Stimulated activated CD8-positive, alpha-beta memory T cell treated with anti-CD3 and anti-CD28 coated beads, Interleukin-15, amount 100 ng/mL, for 48 hours (primary cell): ENCODE results near the gene KCNJ6.
A peak's percentile ranks its signal among the peaks of the same experiment; 100 is the strongest.
"Not testable (repeated sequence)": the region's sequence is repeated elsewhere in the genome, so short reads cannot be mapped to it uniquely, and the experiment has no call there.

Experiments
- DNase-seq, 2 donors: peaks; one replicate each; pipeline ENCODE4 v3.0.0-alpha.2; 2020; ENCODE audit warnings: low read depth in 2 of 2

Gene KCNJ6

GRCh38 chr21:37732927-37733326 lies 183.3 kb downstream of the KCNJ6 start:
- DNase-seq: no peak

GRCh38 chr21:37724201-37724600 lies 192.1 kb downstream of the KCNJ6 start:
- DNase-seq: no peak

- no peak for DNase-seq
Measured at GRCh38 chr21:37717534-37717933, 198.7 kb downstream of the KCNJ6 start.

- DNase-seq: not testable (repeated sequence)
Measured at GRCh38 chr21:37712569-37712934, 203.7 kb downstream of the KCNJ6 start.

- peak; percentile 3 to 16 for DNase-seq
Measured at GRCh38 chr21:37711836-37712568, 204.3 kb downstream of the KCNJ6 start.

- no peak for DNase-seq
Measured at GRCh38 chr21:37711286-37711829, 204.9 kb downstream of the KCNJ6 start.

GRCh38 chr21:37710546-37711285 lies 205.5 kb downstream of the KCNJ6 start:
- no peak for DNase-seq

- DNase-seq: no peak
Measured at GRCh38 chr21:37704751-37705150, 211.5 kb downstream of the KCNJ6 start.

GRCh38 chr21:37702241-37702640 lies 214.0 kb downstream of the KCNJ6 start:
- no peak for DNase-seq

GRCh38 chr21:37700641-37701202 lies 215.5 kb downstream of the KCNJ6 start:
- no peak for DNase-seq

GRCh38 chr21:37699024-37699775 lies 217.1 kb downstream of the KCNJ6 start:
- no peak for DNase-seq

GRCh38 chr21:37696936-37697335 lies 219.3 kb downstream of the KCNJ6 start:
- DNase-seq: no peak

- DNase-seq: no peak
Measured at GRCh38 chr21:37695111-37695510, 221.1 kb downstream of the KCNJ6 start.

GRCh38 chr21:37688952-37689659 lies 227.2 kb downstream of the KCNJ6 start:
- DNase-seq: no peak

- no peak for DNase-seq
Measured at GRCh38 chr21:37686991-37687810, 229.1 kb downstream of the KCNJ6 start.

GRCh38 chr21:37684547-37684946 lies 231.7 kb downstream of the KCNJ6 start:
- DNase-seq: no peak

GRCh38 chr21:37684115-37684493 lies 232.2 kb downstream of the KCNJ6 start:
- no peak for DNase-seq

- DNase-seq: no peak
Measured at GRCh38 chr21:37683396-37684114, 232.7 kb downstream of the KCNJ6 start.

- no peak for DNase-seq
Measured at GRCh38 chr21:37682966-37683365, 233.3 kb downstream of the KCNJ6 start.

- DNase-seq: no peak
Measured at GRCh38 chr21:37677006-37677405, 239.3 kb downstream of the KCNJ6 start.
